Liver (tissue), 9 donors: ENCODE results near the gene CYP2W1. TPM values are rescaled to one million over a fixed set of nuclear protein-coding genes. Genes with fewer than 3 reads are reported as not detected.
"Not testable (repeated sequence)": the region's sequence is repeated elsewhere in the genome, so short reads cannot be mapped to it uniquely, and the experiment has no call there.

Experiments used
- DNase-seq: peaks from one replicate; pipeline ENCODE4 v3.0.0-alpha.2; 2017; ENCODE audit warnings: low spot score
- H3K27ac ChIP-seq, 2 donors: one replicate each; pipeline ENCODE4 v1.7.0; 2013; ENCODE audit warnings: inconsistent platforms in 2 of 2, low read length in 2 of 2, control low read depth in 1 of 2, low read depth in 1 of 2, mild to moderate bottlenecking in 1 of 2
- H3K27me3 ChIP-seq, 4 donors: one replicate each; pipeline versions ENCODE4 v1.6.1 to v1.7.0; 2013; ENCODE audit warnings: low read length in 3 of 4, inconsistent platforms in 1 of 4, mild to moderate bottlenecking in 1 of 4, moderate library complexity in 1 of 4; ENCODE audit not compliant: control insufficient read depth in 4 of 4, insufficient read depth in 4 of 4
- H3K36me3 ChIP-seq, 4 donors: one replicate each; pipeline versions ENCODE4 v1.6.1 to v1.7.0; 2013; ENCODE audit warnings: low read length in 3 of 4, mild to moderate bottlenecking in 3 of 4, low read depth in 1 of 4, moderate library complexity in 1 of 4; ENCODE audit not compliant: control insufficient read depth in 4 of 4, insufficient read depth in 3 of 4
- H3K4me1 ChIP-seq, 4 donors: one replicate each; pipeline versions ENCODE4 v1.6.1 to v1.7.0; 2013; ENCODE audit warnings: low read length in 3 of 4, mild to moderate bottlenecking in 3 of 4, moderate library complexity in 1 of 4; ENCODE audit not compliant: control insufficient read depth in 4 of 4, insufficient read depth in 4 of 4
- H3K4me3 ChIP-seq, 3 donors: one replicate each; pipeline versions ENCODE4 v1.6.1 to v1.7.0; 2013; ENCODE audit warnings: low read length in 3 of 3, control low read depth in 1 of 3, low read depth in 1 of 3, mild to moderate bottlenecking in 1 of 3
- H3K9ac ChIP-seq, 2 donors: one replicate each; pipeline ENCODE4 v1.7.0; 2013; ENCODE audit warnings: low read length in 2 of 2, mild to moderate bottlenecking in 2 of 2, moderate library complexity in 2 of 2, control low read depth in 1 of 2, low read depth in 1 of 2
- H3K9me3 ChIP-seq, 4 donors: one replicate each; pipeline versions ENCODE4 v1.6.1 to v1.7.0; 2013; ENCODE audit warnings: low read length in 3 of 4; ENCODE audit not compliant: control insufficient read depth in 4 of 4
- EGR1 ChIP-seq, 2 donors: IDR thresholded peaks; 2 replicates each; pipeline ENCODE4 v1.6.1; 2016 to 2018; ENCODE audit warnings: antibody characterized with exemption in 2 of 2, low read depth in 2 of 2
- FOXA1 ChIP-seq: IDR thresholded peaks from 2 replicates; pipeline ENCODE4 v1.6.1; 2016; ENCODE audit warnings: antibody characterized with exemption
- RAD21 ChIP-seq, 2 donors: IDR thresholded peaks; 2 replicates each; pipeline ENCODE4 v1.6.1; 2016; ENCODE audit warnings: antibody characterized with exemption in 2 of 2, mild to moderate bottlenecking in 2 of 2
- RXRA ChIP-seq, 2 donors: IDR thresholded peaks; 2 replicates each; pipeline ENCODE4 v1.6.1; 2017 to 2018; ENCODE audit warnings: antibody characterized with exemption in 2 of 2, mild to moderate bottlenecking in 1 of 2
- TAF1 ChIP-seq: conservative IDR thresholded peaks from 2 replicates; pipeline ENCODE4 v1.6.1; 2016; ENCODE audit warnings: antibody characterized with exemption, mild to moderate bottlenecking
- YY1 ChIP-seq: IDR thresholded peaks from 2 replicates; pipeline ENCODE4 v1.6.1; 2016; ENCODE audit warnings: antibody characterized with exemption, mild to moderate bottlenecking
- WGBS: extraction: QIAGEN DNeasy Blood & Tissue Kit; methylation state at CpG from one replicate; pipeline ENCODE4 v1.1.7; 2013; 5-methylcytosine and 5-hydroxymethylcytosine counted together
- polyA plus RNA-seq, 2 donors: library from polyadenylated mRNA; stranded (reverse) in 1 of 2; unstranded in 1 of 2; fragments of 200-250 nt in 1 of 2; fragments of >200 nt in 1 of 2; fragmentation: Nextera tagmentation in 1 of 2; extraction: Ambion mirVana in 1 of 2; gene quantifications; one replicate each; pipeline versions ENCODE4 v1.2.1 to v1.2.3, GENCODE V29; 2013 to 2015
- total RNA-seq, 2 donors: library from RNA; depleted of rRNA; stranded (reverse); fragments of >200 nt; gene quantifications; one replicate each; pipeline ENCODE4 v1.2.3, GENCODE V29; 2014
- TF ChIP-seq, protein P1 (sequence below): IDR thresholded peaks from 2 replicates; pipeline ENCODE4 v1.6.1; 2016; ENCODE audit warnings: antibody characterized with exemption, mild to moderate bottlenecking
- donor health status: healthy.
- donor health status: healthy.
- donor health status: healthy.
- donor health status: healthy.
- donor health status: healthy.

CYP2W1 gene
- total and polyA plus RNA-seq, 4 donors = 0.28 TPM; not detected in 3

DNA sequence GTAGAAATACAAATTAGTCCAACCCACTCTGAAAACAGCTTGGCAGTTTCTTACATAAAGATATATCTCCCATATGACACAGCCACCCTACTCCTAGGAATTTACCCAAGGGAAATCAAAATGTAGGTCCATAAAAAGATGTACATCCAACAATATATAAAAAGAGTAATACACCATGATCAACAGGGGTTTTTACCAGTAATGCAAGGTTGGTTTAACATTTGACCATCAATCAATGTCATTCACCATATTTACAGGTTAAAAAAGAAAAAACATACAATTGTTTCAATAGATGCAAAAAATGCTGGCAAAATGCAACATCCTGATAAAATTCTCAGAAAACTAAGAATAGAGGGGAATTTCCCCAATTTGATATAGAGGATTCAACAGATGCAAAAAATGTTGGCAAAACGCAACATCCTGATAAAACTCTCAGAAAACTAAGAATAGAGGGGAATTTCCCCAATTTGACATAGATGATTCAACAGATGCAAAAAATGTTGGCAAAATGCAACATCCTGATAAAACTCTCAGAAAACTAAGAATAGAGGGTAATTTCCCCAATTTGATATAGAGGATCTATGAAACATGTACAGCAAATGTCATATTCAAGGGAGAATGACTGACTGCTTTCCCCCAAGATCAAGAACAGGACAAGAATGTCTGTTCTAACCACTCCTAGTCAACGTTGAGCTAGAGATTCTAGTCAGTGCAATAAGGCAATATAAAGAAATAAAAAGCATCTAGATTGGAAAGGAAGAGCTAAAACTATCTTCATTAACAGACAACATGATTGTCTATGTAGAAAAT, 42.2 kb upstream of the CYP2W1 start:
- Histone ChIP-seq H3K9ac (no peak overlapping the region), H3K36me3 (no peaks in the 10 kb centered on the region), H3K27me3 (no peaks in the 10 kb centered on the region), H3K4me3 (no peak overlapping the region), H3K4me1 (no peaks in the 10 kb centered on the region), H3K9me3 (no peaks in the 10 kb centered on the region), H3K27ac (no peak overlapping the region)
- DNase-seq = no peak
- WGBS = 52% methylated on average over 2 of the region's 2 CpGs
- TF ChIP-seq TAF1 = no peak
- TF ChIP-seq RAD21 (IDR thresholded peaks at IDR 0.05) = no peak

- H3K36me3 ChIP-seq = not testable (repeated sequence)
Measured at GRCh38 chr7:943793-944192, 39.2 kb upstream of the CYP2W1 start.

DNA sequence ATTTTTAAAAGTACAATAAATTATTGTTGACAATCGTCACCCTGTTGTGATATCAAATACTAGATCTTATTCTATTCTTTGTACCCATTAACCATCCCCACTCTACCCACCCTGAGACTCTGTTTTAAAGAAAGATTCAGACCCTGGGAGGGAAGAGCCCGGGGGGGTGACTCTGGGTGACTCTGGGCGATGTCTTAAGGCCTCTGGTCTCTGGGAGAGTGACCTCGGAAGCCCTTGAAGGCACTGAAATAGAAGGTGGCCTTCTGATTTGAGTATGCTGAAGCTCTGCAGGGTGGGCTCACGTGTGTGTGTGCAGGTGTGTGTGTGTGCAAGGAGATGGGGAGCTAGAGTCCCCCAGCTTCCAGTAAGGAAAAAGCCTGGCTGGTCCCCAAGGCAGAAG, 38.2 kb upstream of the CYP2W1 start:
- Histone ChIP-seq H3K9ac (no peak overlapping the region), H3K36me3 (no peaks in the 10 kb centered on the region), H3K4me3 (no peak overlapping the region), H3K27ac (no peak overlapping the region), H3K4me1 (no peaks in the 10 kb centered on the region), H3K27me3 (no peaks in the 10 kb centered on the region), H3K9me3 (no peaks in the 10 kb centered on the region)
- TF ChIP-seq YY1 (no peak), FOXA1 (no peak), RAD21 (IDR thresholded peaks at IDR 0.05) (no peak), RXRA (IDR thresholded peaks at IDR 0.05) (no peak)
- DNase-seq = no peak
- WGBS = 86% methylated on average over 5 of the region's 5 CpGs

More at GRCh38 chr7:943793-944192, 39.2 kb upstream of the CYP2W1 start:
- H3K9ac ChIP-seq, H3K9me3 ChIP-seq, DNase-seq, H3K4me3 ChIP-seq, H3K27me3 ChIP-seq, H3K4me1 ChIP-seq, H3K27ac ChIP-seq: not testable (repeated sequence)
- WGBS = 80% methylated on average over 4 of the region's 4 CpGs

- no peak overlapping the region for H3K4me3 ChIP-seq
- H3K27me3 ChIP-seq = no peaks in the 10 kb centered on the region
- H3K27ac ChIP-seq = no peak overlapping the region
- no peak for DNase-seq
- H3K4me1 ChIP-seq = no peaks in the 10 kb centered on the region
- H3K9me3 ChIP-seq = no peaks in the 10 kb centered on the region
- TF ChIP-seq, protein P1, sequence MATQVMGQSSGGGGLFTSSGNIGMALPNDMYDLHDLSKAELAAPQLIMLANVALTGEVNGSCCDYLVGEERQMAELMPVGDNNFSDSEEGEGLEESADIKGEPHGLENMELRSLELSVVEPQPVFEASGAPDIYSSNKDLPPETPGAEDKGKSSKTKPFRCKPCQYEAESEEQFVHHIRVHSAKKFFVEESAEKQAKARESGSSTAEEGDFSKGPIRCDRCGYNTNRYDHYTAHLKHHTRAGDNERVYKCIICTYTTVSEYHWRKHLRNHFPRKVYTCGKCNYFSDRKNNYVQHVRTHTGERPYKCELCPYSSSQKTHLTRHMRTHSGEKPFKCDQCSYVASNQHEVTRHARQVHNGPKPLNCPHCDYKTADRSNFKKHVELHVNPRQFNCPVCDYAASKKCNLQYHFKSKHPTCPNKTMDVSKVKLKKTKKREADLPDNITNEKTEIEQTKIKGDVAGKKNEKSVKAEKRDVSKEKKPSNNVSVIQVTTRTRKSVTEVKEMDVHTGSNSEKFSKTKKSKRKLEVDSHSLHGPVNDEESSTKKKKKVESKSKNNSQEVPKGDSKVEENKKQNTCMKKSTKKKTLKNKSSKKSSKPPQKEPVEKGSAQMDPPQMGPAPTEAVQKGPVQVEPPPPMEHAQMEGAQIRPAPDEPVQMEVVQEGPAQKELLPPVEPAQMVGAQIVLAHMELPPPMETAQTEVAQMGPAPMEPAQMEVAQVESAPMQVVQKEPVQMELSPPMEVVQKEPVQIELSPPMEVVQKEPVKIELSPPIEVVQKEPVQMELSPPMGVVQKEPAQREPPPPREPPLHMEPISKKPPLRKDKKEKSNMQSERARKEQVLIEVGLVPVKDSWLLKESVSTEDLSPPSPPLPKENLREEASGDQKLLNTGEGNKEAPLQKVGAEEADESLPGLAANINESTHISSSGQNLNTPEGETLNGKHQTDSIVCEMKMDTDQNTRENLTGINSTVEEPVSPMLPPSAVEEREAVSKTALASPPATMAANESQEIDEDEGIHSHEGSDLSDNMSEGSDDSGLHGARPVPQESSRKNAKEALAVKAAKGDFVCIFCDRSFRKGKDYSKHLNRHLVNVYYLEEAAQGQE = no peak
- TF ChIP-seq EGR1 (IDR thresholded peaks at IDR 0.05; ENCODE audit: low read depth in 2 of 2) = no peak
- H3K9ac ChIP-seq = no peak overlapping the region
- 88% methylated on average over 13 of the region's 13 CpGs for WGBS
- no peaks in the 10 kb centered on the region for H3K36me3 ChIP-seq
Measured at GRCh38 chr7:945147-945555, 37.8 kb upstream of the CYP2W1 start.
